DMS53 treated with DMSO at 0.1 percent for 48 hours (cell line): ENCODE measurements around the gene TRAM2.

ENCODE experiments used
- DNase-seq: peaks from one replicate; lab custom pipeline; 2025; ENCODE audit not compliant: unreplicated experiment; lab: John Stamatoyannopoulos, UW

The TRAM2 gene, protein sequence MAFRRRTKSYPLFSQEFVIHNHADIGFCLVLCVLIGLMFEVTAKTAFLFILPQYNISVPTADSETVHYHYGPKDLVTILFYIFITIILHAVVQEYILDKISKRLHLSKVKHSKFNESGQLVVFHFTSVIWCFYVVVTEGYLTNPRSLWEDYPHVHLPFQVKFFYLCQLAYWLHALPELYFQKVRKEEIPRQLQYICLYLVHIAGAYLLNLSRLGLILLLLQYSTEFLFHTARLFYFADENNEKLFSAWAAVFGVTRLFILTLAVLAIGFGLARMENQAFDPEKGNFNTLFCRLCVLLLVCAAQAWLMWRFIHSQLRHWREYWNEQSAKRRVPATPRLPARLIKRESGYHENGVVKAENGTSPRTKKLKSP

DNA sequence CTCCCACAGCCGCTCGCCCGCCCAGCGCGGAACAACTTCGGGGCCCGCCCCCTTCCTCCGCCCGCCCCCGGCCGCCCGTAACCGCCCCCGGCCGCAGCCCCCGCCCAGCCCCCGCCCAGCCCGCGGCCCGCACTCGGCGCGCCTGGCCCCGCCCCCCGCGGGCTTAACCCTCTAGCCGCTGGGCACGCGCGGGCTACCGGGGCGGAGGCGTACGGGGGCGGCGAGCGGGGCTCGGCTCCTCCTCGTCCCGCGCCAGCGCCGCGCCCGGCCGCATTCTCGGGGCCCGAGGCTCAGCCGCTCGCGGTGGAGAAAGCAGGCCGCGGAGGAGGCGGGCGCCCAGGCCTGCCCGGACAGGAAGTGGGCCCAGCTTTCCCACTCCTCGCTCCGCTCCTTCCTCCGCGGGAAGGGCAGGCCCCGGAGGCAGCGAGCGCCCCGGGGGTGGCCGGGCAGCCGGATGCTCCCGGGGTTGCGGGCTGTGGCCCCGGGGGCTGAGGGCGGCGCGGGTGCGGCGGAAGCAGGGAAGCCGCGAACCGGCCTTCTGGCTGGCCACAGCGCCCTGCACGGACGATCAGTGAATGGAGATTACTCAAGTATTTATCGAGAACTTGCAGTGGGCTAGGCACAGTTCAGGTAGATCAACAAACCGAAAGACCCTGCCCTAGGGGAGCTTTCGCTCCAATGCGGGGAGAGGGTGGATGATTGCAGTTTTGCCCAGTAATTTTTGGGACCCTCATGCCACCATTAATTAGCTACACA lies at the start of gene TRAM2:
Gene TRAM2 (minus strand): TSS at position 39 of the 756 bp plus-strand sequence. CDS start 145 bp downstream, outside the sequence.
- peak; percentile 84 for DNase-seq

DNA sequence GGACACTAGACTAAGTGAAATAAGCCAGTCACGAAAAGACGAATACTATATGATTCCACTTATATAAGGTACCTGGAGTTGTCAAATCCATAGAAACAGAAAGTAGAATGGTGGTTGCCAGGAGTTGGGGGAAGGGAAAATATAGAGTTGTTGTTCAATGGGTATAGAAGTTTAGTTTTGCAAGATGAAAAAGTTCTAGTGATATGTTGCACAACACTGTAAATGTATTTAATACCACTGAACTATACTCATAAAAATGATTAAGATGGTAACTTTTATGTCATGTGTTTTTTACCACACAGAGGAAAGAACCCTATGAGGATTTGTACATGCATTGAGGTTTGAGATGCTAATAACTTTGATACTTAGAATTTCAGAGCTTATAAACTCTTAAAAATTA lies 46.0 kb upstream of the TRAM2 start:
- no peak for DNase-seq

DNA sequence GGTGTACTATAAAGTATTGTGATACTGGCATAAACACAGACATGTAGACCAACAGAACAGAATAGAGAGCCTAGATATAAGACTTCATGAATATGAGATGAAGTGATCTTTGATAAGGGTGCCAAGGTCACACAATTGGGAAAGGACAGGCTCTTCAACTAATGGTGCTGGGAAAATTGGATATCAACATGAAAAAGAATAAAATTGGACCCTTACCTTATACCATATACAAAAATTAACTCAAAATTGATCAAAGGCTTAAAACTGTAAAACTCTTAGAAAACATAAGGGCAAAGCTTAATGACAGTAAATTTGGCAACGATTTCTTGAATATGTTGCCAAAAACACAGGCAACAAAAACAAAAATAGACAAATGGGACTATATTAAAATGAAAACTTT lies 44.8 kb upstream of the TRAM2 start:
- no peak for DNase-seq

DNA sequence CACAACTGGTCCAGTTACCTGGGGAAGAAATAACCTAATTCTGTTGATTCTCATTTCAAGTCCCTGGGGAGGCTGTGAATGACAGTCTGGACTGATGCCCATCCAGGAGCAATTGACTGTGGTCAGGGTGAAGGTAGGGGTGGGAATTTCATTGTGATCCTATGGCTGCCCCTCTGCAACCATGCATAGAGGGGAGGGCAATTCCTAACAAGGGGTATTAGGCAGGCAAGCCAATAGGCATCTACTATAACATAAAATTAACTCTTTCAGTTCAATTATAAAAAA lies 44.0 kb upstream of the TRAM2 start:
- DNase-seq = no peak

DNA sequence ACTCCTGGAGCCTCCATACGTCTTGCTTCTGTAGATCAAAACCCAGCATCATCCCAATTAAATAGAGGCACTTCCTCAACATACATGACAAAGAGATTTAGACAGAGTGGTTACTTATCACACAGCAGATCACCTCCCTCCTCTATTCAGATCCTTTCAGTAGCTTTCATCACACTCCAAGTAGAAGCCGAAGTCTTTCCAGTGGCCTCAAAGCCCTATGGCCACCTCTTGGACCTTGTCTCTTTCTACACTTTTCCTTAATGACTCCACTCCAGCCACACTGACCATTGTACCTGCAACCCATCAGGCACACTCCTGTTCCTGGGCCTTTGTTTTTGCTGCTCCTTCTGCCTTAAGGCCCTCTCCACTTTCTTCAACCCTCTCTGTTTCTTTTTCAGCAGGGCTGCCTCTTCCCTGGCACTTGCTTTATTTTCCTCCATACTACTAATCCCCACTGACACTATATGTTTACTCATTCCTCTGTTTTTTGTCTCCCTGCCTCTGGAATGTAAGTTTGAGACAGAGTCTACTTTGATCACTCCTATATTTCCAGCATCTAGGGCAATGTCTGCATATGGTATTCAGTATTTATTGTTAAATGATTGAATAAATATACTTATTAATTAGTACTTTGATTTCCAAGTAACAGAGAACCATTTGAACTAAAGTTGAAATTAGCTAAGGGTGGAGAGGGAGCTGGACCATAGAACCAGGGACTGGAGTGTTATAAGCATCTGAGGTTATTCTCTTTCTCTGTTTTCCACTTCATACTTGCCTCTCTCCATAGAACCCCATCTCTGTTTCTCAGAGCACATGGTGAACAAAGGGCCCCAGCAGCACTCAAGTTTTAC lies 43.4 kb upstream of the TRAM2 start:
- DNase-seq = no peak

DNA sequence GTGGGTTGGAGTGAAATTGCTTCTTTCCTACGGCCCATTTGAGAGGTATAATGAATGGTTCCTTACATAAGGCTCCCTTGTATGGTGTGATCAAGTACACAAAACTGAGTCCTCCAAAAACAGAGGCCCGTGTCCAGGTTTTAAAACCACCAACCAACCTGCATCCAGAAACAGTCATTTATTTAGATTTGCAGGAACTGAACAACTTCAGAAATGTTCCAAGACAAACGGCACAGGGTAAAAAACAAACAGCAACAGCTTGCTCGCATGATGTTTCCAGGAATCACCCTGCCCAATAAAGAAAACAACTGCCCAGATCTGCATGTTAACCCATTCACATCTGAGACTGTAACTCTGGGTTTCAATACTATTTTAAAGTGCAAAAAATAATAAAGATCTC lies 40.2 kb upstream of the TRAM2 start:
- DNase-seq = no peak

DNA sequence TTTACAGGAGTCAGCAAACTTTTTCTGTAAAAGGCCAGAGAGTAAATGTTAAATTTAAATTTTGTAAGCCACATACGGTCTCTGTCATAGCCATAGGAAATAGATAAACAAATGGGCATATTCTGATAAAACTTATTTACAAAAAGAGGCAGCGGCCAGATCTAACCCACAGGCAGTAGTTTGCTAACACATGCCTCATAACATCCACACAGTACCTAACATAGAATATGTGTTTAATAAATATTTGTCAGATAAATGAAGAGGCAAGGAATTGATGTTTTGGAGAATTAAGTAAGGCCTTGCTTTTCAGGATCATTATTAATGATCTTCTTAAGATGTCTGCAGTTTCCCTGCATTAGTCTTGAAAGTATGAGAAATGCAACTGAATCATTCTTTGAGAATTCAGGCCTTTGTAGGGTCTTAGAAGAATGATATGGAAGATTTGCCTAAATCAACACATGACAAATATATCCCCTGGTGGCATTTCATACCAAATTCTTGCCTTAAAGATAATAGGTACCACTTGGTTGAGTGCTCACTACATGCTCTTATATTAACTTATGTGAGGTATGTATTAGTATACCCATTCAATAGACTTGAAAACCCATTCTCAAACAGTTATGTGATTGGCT lies 39.3 kb upstream of the TRAM2 start:
- no peak for DNase-seq

DNA sequence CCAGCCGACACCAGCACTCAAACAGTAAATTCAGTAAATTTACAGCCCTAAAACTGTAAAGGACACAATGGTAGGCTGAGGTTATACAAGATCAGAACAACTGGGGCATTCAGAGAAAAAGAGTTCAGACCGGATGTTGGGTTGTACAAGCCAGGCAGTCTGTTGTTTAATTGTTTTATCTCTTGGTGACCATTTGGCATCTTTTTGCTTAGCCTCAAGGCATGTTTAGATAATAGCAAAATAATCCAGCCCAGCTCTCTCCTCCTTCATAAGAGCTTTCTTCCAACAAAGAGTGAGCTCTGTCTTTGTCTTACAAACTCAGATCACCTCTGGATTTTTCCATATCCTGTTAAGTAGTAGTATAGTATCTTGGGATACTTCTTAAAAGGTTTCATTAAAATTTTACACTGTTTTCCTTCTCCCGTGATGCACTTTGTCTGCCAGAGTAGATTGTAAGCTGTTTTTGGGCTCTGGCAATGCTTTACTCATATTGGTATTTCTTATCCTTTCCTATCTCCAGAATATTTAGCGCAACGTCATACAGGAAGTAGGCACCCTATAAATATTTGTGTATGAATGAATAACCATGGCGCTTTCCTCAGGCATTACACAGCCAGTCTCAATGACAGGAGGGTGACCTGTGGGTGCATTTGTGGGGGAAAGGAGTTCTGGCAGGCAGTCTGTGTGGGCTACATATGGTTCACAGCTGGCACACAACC lies 35.6 kb upstream of the TRAM2 start:
- no peak for DNase-seq

DNA sequence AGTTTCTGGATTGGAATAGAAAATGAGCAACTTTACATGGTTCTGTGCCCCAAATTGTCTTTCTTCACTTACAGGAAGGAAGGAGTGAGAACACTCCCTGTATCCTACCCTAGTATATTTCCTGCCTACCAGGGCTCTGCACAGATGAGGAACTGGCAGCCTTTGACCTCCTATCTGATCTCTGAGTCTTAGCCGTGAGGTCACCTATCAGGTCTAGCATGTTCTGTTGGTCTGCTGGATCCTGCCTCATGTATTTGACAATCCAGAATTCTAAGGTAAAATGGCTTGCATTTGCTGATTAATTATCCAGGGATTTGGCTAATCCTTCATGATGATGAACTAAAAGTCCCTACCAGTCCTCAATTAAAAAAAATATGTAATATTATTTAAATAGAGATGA lies 35.0 kb upstream of the TRAM2 start:
- DNase-seq = no peak

DNA sequence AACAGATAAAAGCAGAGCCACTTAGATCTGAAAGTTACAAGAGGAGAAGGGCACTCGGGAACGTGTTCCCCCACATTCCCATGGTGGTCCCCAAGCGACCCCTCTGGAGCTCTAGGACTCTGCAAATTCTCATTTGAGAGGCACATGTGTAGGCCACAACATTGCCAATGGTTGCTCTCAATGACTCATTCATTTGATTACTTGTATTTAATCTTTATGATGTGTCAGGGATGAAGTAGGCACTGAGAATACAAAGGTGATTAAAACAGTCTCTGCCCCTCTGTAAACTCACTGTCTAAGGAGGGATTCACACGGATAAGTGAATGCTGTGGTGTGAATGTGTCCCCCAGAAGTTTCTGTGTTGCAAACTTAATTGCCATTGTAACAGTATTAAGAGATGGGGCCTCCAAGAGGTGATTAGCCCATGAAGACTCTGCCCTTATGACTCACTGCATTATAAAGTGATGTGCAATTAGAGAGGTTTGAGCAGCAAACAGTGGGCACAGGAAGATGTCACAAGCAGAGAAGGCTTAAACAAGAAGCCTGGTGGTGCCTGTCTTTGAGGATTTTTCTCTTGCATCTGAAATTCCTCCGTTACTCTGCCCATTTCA lies 34.0 kb upstream of the TRAM2 start:
- DNase-seq = no peak

DNA sequence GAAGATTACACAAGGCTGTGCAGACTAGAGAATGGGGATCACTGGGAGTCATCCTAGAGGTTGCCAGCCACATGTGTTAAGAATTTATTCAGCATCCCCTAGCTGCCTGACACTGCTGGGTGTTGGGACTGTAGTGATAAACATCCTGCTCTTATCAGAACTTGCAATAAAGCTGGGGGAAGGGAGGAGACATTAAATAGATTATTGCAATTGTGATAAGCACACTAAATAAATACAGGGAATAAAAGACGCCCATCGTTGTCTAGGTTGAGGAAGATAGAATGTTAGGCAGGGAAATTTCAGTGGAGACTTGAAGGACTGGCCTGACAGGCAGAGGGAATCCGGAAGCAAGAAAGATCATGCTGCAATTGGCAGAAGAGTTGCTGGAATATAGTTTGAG lies 33.2 kb upstream of the TRAM2 start:
- no peak for DNase-seq

DNA sequence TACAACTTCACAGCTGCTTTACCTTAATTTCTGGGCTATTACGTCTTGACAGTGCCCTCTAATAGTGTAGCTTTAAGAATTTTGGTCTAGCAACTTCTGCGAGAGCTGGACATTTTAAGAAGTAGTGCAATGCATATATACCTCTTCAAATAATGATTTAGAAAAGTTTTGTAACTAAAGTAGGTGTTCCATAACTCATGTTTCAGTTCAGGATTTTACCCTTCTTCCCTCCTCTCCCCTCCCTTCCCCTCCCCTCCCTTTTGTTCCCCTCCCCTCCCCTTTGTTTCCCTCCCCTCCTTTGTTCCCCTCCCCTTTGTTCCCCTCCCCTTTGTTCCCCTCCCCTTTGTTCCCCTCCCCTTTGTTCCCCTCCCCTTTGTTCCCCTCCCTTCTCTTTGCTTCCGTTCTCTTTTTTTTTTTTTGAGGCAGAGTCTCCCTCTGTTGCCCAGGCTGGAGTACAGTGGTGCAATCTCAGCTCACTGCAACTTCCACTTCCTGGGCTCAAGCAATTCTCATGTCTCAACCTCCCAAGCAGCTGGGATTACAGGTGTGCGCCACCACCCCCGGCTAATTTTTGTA lies 28.8 kb upstream of the TRAM2 start:
- no peak for DNase-seq

DNA sequence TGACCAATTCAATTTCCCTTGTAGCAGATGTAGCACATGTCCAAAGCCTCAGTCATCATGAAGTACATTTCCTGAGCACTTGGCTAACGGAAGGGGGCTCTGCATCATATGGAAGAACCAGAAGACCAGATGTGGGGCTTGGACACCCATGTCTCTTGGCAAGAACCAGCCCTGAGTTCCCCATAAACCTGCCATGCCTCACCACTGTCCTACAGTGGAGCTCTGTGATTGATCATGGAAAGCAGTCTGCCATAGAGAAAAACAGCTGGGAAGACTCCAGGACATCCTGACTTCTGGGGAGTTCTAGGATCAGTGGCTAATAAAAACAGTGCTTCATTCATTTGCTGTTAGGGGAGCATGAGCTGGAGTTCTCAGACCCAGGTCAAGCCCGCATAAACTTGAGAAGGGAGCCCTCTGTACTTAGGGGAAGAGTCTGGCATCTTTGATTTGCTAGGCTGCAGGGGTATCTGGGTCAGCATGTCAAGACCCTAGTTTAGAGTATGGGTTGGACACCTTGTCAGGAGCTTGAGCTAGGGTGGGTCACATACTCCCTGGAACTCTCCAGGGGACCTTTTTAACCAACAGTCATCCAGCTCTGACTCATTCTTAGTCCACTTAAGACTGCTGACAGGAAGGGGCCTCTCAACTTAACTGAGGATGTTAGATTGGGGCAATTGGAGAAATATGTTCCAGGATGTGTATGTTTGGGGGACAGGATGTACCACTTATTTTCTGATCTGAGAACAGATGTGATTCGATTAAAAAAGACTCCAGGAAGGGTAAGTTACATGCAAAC lies 26.3 kb upstream of the TRAM2 start:
- DNase-seq = no peak

DNA sequence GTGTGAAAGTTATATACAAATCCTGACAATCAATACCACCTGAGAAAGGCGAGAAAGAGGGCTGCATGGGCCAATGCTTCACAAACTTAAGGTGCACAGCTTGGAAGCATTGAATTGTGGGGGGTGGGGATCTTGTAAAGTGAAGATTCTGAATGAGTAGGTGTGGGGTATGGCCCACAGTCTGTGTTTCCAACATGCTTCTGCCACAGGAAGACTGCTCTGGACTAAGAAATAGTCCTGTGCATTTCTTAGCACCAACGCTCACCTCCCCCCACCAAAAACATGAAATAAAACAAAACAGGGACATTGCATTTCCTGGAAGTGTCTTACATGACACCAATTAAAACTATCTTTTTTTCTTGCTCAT lies 21.9 kb upstream of the TRAM2 start:
- DNase-seq = no peak

DNA sequence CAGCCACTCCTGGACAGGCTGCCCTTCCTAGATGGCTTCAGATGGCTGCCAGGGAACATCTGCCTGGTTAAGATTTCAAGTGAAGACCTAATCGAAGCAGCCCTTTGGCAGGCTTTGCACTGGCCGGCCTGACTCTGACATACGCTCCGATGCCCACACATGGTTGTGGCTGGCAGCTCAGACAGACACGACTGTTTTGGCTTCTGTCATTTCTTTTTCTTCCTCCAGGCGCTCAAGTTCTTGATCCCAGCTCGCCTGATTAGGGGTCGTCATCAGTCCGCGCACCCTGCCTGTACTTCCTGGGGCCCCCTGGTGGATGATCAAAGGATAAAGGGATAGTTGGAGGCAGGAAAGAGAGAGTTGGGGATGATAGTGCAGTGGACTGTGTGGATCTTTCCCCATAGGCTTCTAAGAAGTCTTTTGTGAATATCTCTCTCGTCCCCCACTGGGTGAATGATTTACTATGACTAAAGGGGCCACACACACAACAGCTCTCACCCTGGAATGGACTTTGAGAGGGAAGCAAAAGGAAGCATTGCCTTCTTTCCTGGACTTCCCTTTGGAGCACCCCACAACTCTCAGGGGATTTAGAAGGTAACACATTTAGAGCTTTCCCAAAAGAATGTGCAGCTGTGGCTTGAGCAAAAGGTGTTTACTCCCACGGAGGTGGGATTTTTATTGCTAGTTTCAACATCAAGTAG lies 21.4 kb upstream of the TRAM2 start:
- DNase-seq = no peak

DNA sequence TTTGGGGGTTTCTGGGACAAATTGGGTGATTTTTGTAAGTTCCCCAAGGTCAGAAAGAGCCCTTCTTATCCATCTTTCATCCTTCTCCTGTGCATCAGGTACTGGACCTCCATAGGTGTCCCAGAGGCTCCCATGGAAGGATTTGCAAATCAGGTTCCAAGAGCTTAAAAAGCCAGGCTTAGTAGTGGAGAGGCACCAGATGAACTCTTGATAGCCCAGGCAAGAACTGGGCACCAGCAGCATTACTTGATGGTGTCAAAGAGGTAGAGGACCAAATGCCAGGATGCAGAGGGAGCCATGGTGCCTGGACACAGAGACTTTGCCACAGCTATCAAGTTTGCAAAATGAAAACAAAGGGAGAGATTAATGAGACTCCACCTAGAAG lies 20.9 kb upstream of the TRAM2 start:
- DNase-seq = no peak

DNA sequence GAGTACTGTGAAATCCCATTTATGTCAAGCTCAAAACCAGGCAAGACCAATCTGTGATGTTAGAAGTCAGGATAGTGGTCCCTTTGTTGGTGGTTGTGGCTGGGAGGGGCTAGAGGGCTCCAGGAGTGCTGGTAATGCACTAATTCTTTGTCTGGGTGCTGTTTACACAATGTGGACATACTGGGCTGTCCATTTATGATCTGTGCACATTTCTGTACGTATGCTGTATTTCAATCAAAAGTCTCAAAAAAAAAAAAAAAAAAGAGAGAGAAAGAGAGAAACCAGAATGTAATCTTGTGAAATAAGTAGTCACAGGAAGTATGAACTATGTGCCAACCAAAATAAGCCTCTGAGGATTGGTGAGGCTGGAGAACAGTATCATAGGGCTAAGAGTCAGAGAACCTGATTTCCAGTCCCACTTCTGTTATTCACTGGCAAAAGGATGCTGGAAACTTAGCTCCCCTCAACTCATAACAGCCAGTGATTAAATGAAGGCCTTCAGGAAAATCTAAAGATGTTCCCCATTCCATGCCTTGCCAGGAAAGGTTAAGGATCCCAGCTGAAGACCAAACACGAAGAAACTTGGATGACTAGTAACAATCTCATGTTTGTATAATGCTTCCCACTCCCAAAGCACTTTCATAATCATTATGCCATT lies 19.6 kb upstream of the TRAM2 start:
- DNase-seq = no peak

DNA sequence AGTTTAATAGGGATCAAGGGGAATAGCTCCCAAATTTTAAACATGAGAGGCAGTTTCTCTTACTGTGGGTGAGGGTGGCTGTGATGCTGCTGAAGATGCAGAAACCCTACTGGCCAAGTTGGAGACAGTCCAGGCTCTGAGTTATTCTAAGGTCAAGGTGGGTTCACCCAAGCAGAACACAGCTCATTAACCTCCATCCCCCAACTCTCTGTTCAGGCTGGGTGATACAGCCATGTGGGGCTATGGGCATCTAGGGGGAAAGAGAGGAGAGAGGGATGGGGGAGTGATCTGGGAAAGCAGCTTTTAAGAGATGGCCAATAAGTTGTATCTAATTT lies 18.9 kb upstream of the TRAM2 start:
- no peak for DNase-seq
